ENCODE results near the gene ASS1. TPM values are rescaled to one million over a fixed set of nuclear protein-coding genes. Genes with fewer than 3 reads are reported as not detected.

ASS1 gene
- total RNA-seq, 1 donor from 2014 or later = 71.3 TPM

DNA sequence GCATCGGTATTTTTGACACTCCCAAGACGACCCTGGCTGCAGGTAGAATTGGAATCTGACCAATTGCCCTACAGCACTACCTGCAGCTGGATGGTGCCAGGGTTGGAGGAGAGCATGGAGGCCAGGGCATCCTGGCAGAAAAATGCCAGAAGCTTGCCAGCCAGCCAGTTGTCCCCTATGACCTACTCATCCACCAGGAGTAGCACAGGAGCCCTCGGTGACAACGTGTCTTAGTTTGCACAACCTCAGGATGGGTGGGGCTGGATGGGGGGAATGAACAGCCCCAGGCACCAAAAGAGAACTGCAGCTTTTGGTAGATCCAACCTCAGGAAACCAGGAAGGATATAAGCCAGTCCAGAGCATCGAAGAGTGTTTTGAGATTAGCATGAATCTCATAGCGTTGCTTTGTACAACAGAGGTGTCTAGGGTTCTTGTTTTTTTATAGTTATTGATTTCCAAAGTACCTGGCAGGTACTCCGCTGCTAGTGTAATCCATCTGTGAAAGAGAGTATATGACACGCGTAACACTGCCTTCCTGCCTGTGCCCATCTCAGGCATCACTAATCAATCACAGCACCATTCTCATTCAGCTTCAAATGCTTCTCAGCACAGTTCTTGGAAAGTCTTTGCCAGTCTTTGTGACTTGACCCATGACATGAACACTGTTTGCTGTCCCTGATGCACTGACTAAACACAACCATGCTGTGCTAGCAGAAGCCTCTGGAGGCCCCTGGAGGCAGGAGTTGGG is 36.7 kb upstream of the ASS1 start:
- no peaks in the 10 kb centered on the region for H3K36me3 ChIP-seq
- H3K4me3 ChIP-seq = no peak overlapping the region
- H3K27ac ChIP-seq (replicated peaks) = no peak overlapping the region
- no peaks in the 10 kb centered on the region for H3K9me3 ChIP-seq (replicated peaks)
- DNase-seq = no peak
- H3K27me3 ChIP-seq (ENCODE audit: low read depth) = no peaks in the 10 kb centered on the region
- no peaks in the 10 kb centered on the region for H3K4me1 ChIP-seq
- TF ChIP-seq, protein P1, sequence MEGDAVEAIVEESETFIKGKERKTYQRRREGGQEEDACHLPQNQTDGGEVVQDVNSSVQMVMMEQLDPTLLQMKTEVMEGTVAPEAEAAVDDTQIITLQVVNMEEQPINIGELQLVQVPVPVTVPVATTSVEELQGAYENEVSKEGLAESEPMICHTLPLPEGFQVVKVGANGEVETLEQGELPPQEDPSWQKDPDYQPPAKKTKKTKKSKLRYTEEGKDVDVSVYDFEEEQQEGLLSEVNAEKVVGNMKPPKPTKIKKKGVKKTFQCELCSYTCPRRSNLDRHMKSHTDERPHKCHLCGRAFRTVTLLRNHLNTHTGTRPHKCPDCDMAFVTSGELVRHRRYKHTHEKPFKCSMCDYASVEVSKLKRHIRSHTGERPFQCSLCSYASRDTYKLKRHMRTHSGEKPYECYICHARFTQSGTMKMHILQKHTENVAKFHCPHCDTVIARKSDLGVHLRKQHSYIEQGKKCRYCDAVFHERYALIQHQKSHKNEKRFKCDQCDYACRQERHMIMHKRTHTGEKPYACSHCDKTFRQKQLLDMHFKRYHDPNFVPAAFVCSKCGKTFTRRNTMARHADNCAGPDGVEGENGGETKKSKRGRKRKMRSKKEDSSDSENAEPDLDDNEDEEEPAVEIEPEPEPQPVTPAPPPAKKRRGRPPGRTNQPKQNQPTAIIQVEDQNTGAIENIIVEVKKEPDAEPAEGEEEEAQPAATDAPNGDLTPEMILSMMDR (IDR thresholded peaks at IDR 0.05; ENCODE audit: borderline replicate concordance) = no peak
- intact Hi-C loops (cut with micrococcal nuclease) = no loop called here

DNA sequence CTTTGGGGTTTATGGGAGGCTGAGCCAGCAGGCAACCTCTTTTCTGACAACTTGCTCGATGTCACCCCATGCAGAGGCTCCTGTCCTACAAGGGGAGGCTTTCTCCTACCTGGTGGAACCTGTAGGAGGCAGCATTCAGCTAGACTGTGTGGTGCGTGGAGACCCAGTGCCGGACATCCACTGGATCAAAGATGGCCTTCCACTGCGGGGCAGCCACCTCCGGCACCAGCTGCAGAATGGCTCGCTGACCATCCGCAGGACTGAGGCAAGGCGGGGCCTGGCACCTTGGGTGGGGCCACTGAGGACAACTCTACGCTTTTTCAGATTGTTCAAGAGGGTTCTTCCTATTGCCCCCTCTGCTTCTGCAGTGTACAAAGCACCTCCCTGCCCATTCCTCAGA is 36.1 kb upstream of the ASS1 start:
- Histone ChIP-seq H3K9me3 (replicated peaks) (no peaks in the 10 kb centered on the region), H3K36me3 (no peaks in the 10 kb centered on the region), H3K4me3 (no peak overlapping the region), H3K27ac (replicated peaks) (no peak overlapping the region), H3K4me1 (no peaks in the 10 kb centered on the region), H3K27me3 (ENCODE audit: low read depth) (no peaks in the 10 kb centered on the region)
- DNase-seq = no peak
- intact Hi-C loops (cut with micrococcal nuclease) = no loop called here
- TF ChIP-seq, protein P1 (IDR thresholded peaks at IDR 0.05; ENCODE audit: borderline replicate concordance) = no peak

DNA sequence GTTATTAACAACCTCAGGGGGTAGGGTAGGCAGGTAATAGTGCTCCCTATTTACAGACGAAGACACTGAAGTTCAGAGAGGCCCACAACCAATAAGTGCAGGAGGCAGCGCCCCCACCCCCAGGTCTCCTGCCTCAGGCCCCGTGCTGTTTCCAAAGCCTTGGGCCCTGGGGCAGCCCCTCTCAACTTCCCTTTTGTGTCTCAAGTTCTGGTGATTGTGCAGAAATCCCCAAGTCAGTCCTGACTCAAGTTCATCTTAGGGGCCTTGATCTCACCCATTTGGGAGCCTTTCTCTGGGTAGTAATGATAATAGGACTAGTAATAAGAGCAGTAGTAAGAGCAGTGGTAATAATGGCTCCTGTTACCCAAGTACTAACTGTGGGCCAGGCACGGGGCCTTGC is 35.5 kb upstream of the ASS1 start:
- Histone ChIP-seq H3K9me3 (replicated peaks) (no peaks in the 10 kb centered on the region), H3K27ac (replicated peaks) (no peak overlapping the region), H3K27me3 (ENCODE audit: low read depth) (no peaks in the 10 kb centered on the region), H3K4me3 (no peak overlapping the region), H3K4me1 (no peaks in the 10 kb centered on the region), H3K36me3 (no peaks in the 10 kb centered on the region)
- DNase-seq = no peak
- intact Hi-C loops (cut with micrococcal nuclease) = no loop called here
- TF ChIP-seq, protein P1 (IDR thresholded peaks at IDR 0.05; ENCODE audit: borderline replicate concordance) = no peak

- no peaks in the 10 kb centered on the region for H3K36me3 ChIP-seq
- no peak for DNase-seq
- intact Hi-C loops (cut with micrococcal nuclease) = no loop called here
Observed at GRCh38 chr9:130410443-130410842, 34.3 kb upstream of the ASS1 start.

GRCh38 chr9:130411566-130411915 is 33.2 kb upstream of the ASS1 start:
- intact Hi-C loops (cut with micrococcal nuclease) = no loop called here
- H3K4me3 ChIP-seq = no peak overlapping the region
- TF ChIP-seq, protein P1 (IDR thresholded peaks at IDR 0.05; ENCODE audit: borderline replicate concordance) = no peak
- H3K36me3 ChIP-seq = no peaks in the 10 kb centered on the region
- H3K9me3 ChIP-seq (replicated peaks) = no peaks in the 10 kb centered on the region
- no peak overlapping the region for H3K27ac ChIP-seq (replicated peaks)
- H3K27me3 ChIP-seq (ENCODE audit: low read depth) = no peaks in the 10 kb centered on the region
- H3K4me1 ChIP-seq = no peaks in the 10 kb centered on the region
- no peak for DNase-seq

More at GRCh38 chr9:130410443-130410842, 34.3 kb upstream of the ASS1 start:
- no peak overlapping the region for H3K4me3 ChIP-seq
- TF ChIP-seq, protein P1 (IDR thresholded peaks at IDR 0.05; ENCODE audit: borderline replicate concordance) = no peak
- no peaks in the 10 kb centered on the region for H3K9me3 ChIP-seq (replicated peaks)
- H3K27ac ChIP-seq (replicated peaks) = no peak overlapping the region
- H3K4me1 ChIP-seq = no peaks in the 10 kb centered on the region
- no peaks in the 10 kb centered on the region for H3K27me3 ChIP-seq (ENCODE audit: low read depth)
